Ishikawa (cell line): ENCODE measurements around the gene ITPRIPL1.

Source experiments
- CEBPB ChIP-seq: IDR thresholded peaks from 2 replicates; pipeline ENCODE4 v1.6.1; 2012
- CREB1 ChIP-seq: IDR thresholded peaks from 2 replicates; pipeline ENCODE4 v1.6.1; 2012; ENCODE audit warnings: low read depth
- EGR1 ChIP-seq: IDR thresholded peaks from 2 replicates; pipeline ENCODE4 v1.6.1; 2012
- EP300 ChIP-seq: IDR thresholded peaks from 2 replicates; pipeline ENCODE4 v1.6.1; 2012; ENCODE audit warnings: borderline replicate concordance
- FOXM1 ChIP-seq: IDR thresholded peaks from 2 replicates; pipeline ENCODE4 v1.6.1; 2012; ENCODE audit warnings: low read depth, borderline replicate concordance
- MAX ChIP-seq: IDR thresholded peaks from 2 replicates; pipeline ENCODE4 v1.6.1; 2012
- NFIC ChIP-seq: IDR thresholded peaks from 2 replicates; pipeline ENCODE4 v1.6.1; 2012
- RAD21 ChIP-seq: IDR thresholded peaks from 2 replicates; pipeline ENCODE4 v1.6.1; 2012; ENCODE audit warnings: low read depth
- REST ChIP-seq: IDR thresholded peaks from 2 replicates; pipeline ENCODE4 v1.6.1; 2012; ENCODE audit warnings: low read depth, mild to moderate bottlenecking
- TAF1 ChIP-seq: IDR thresholded peaks from 2 replicates; pipeline ENCODE4 v1.6.1; 2012; ENCODE audit warnings: low read depth, mild to moderate bottlenecking
- TCF12 ChIP-seq: IDR thresholded peaks from 2 replicates; pipeline ENCODE4 v1.6.1; 2012; ENCODE audit warnings: low read depth
- TEAD4 ChIP-seq: IDR thresholded peaks from 2 replicates; pipeline ENCODE4 v1.6.1; 2012
- USF1 ChIP-seq: IDR thresholded peaks from 2 replicates; pipeline ENCODE4 v1.6.1; 2012
- YY1 ChIP-seq: IDR thresholded peaks from 2 replicates; pipeline ENCODE4 v1.6.1; 2012; ENCODE audit warnings: low read depth
- ZBTB7A ChIP-seq: IDR thresholded peaks from 2 replicates; pipeline ENCODE4 v1.6.1; 2012; ENCODE audit warnings: low read depth

ITPRIPL1 gene

GRCh38 chr2:96336873-96337272, 11.8 kb downstream of the ITPRIPL1 start:
- no peak for TF ChIP-seq MAX
- no peak for TF ChIP-seq FOXM1
- no peak for TF ChIP-seq REST
- no peak for TF ChIP-seq TCF12
- no peak for TF ChIP-seq CEBPB
- TF ChIP-seq ZBTB7A: no peak

- no peak for TF ChIP-seq YY1
- no peak for TF ChIP-seq TEAD4
- TF ChIP-seq CREB1: no peak
- TF ChIP-seq EP300: no peak
- no peak for TF ChIP-seq TCF12
These were observed 15.6 kb downstream of the ITPRIPL1 start for GRCh38 chr2:96340493-96341414.

- TF ChIP-seq NFIC (no peak), TCF12 (no peak), TAF1 (no peak), EGR1 (no peak), YY1 (no peak), USF1 (no peak), CREB1 (no peak), EP300 (no peak), FOXM1 (no peak), REST (no peak), TEAD4 (no peak), RAD21 (no peak), CEBPB (no peak), MAX (no peak), ZBTB7A (no peak)
These were observed 16.5 kb downstream of the ITPRIPL1 start for GRCh38 chr2:96341641-96342040.

GRCh38 chr2:96342085-96342484, 17.0 kb downstream of the ITPRIPL1 start:
- TF ChIP-seq TAF1 (no peak), MAX (no peak), CREB1 (no peak), TEAD4 (no peak), FOXM1 (no peak), CEBPB (no peak), YY1 (no peak), EGR1 (no peak), USF1 (no peak)

- TF ChIP-seq EGR1: no peak
- TF ChIP-seq TEAD4: no peak
- no peak for TF ChIP-seq USF1
- TF ChIP-seq YY1: no peak
- no peak for TF ChIP-seq REST
- no peak for TF ChIP-seq EP300
- no peak for TF ChIP-seq NFIC
- no peak for TF ChIP-seq MAX
- TF ChIP-seq CEBPB: no peak
- TF ChIP-seq FOXM1: no peak
- no peak for TF ChIP-seq TCF12
- no peak for TF ChIP-seq ZBTB7A
- TF ChIP-seq RAD21: no peak
- no peak for TF ChIP-seq CREB1
- TF ChIP-seq TAF1: no peak
These were observed 18.9 kb downstream of the ITPRIPL1 start for GRCh38 chr2:96344011-96344410.
